ENCODE measurements around the gene YEATS2. TPM values are rescaled to one million over a fixed set of nuclear protein-coding genes. Genes with fewer than 3 reads are reported as not detected.
A peak's percentile ranks its signal among the peaks of the same experiment; 100 is the strongest.

The YEATS2 gene
- total and polyA plus RNA-seq, 8 donors, result 28.4 to 48.8 (median 44.1) TPM

DNA sequence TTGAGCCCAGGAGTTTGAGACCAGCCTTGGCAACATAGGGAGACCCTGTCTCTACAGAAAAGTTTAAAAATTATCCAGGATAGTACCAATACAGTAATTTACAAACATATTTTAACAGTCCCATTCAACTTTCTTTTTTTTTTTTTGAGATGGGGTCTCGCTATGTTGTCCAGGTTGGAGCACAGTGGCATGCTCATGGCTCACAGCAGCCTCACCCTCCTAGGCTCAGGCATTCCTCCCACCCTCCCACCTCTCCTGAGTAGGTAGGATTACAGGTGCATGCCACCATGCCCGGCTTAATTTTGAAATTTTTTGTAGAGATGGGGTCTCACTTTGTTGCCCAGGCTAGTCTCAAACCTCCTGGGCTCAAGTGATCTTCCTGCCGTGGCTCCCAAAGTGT is 140.3 kb downstream of the YEATS2 start:
- Histone ChIP-seq H3K27me3 (no peaks in the 10 kb centered on the region), H3K27ac (no peak overlapping the region), H3K4me3 (no peak overlapping the region), H3K36me3 (peaks cover 0 to 96% of the 10 kb centered on the region in 2 donors), H3K9me3 (no peaks in the 10 kb centered on the region), H3K4me1 (no peaks in the 10 kb centered on the region)
- intact Hi-C loops (cut with DNase I), result no loop called here
- DNase-seq (no peak), ATAC-seq (no peak)
- TF ChIP-seq, protein P1, sequence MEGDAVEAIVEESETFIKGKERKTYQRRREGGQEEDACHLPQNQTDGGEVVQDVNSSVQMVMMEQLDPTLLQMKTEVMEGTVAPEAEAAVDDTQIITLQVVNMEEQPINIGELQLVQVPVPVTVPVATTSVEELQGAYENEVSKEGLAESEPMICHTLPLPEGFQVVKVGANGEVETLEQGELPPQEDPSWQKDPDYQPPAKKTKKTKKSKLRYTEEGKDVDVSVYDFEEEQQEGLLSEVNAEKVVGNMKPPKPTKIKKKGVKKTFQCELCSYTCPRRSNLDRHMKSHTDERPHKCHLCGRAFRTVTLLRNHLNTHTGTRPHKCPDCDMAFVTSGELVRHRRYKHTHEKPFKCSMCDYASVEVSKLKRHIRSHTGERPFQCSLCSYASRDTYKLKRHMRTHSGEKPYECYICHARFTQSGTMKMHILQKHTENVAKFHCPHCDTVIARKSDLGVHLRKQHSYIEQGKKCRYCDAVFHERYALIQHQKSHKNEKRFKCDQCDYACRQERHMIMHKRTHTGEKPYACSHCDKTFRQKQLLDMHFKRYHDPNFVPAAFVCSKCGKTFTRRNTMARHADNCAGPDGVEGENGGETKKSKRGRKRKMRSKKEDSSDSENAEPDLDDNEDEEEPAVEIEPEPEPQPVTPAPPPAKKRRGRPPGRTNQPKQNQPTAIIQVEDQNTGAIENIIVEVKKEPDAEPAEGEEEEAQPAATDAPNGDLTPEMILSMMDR (IDR thresholded peaks at IDR 0.05), result no peak

DNA sequence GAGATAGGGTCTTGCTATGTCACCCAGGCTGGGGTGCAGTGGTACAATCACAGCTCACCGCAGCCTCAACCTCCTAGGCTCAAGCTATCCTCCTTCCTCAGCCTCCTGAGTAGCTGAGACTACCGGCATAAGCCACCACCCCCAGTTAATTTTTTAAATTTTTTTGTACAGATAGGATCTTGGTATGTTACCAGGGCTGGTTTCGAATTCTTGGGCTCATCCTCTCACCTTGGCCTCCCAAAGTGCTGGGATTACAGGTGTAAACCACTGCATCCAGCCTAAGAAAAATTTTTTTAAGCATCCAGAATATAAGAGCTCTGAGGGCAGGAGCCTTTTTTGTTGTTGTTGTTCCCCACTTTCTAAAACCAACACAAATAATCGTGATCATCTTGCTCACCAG is 142.2 kb downstream of the YEATS2 start:
- no peaks in the 10 kb centered on the region for H3K27me3 ChIP-seq
- TF ChIP-seq, protein P1 (IDR thresholded peaks at IDR 0.05), result no peak
- intact Hi-C loops (cut with DNase I), result no loop called here
- ATAC-seq (no peak), DNase-seq (no peak)
- H3K27ac ChIP-seq, result no peak overlapping the region
- H3K9me3 ChIP-seq, result no peaks in the 10 kb centered on the region
- H3K36me3 ChIP-seq, result peaks cover 0 to 89% of the 10 kb centered on the region in 2 donors
- no peaks in the 10 kb centered on the region for H3K4me1 ChIP-seq
- H3K4me3 ChIP-seq, result no peak overlapping the region

DNA sequence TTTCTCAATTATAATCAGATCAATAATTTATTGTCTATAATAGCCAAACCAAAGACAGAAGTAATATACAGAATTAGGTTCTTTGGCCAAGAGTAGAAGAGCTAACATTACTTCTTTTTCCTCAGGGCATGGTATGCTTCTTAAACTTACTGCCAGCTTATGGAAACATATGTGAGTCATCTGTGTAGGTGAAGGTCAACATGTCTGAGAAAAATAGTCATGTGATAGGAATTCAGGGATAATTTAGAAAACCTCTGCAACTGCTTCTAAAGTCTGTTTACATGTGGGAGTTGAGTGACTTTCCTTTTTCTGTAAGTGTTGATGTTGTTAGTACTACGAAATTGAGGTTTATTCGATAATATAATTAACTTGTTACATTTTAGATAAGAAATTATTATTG is 147.0 kb downstream of the YEATS2 start:
- Histone ChIP-seq H3K36me3 (peaks cover 0 to 77% of the 10 kb centered on the region in 2 donors), H3K4me3 (no peak overlapping the region), H3K4me1 (peaks cover 0 to 18% of the 10 kb centered on the region in 2 donors), H3K9me3 (no peaks in the 10 kb centered on the region), H3K27me3 (no peaks in the 10 kb centered on the region), H3K27ac (no peak overlapping the region)
- intact Hi-C loops (cut with DNase I), result no loop called here
- DNase-seq, result no peak
- TF ChIP-seq, protein P1 (IDR thresholded peaks at IDR 0.05), result no peak
- peak; percentile 58 for ATAC-seq

DNA sequence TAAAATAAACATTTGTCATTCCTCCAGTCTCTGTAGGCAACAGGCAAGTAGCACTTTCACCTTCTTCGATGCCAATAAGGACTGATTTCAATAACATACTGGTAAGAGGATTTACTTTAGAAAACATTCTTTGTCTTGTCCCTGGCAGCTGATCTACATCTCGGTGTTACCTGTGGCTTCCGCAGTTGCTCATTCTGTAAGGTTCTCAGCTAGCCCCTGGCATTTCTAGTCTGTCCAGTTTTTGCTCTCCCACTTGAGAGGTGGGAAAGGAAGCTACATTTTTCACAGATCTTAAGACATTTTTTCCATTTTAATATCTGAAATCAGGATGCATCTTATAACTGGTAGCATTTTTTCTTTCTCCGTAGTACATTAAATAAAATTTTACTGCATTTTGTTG is 147.5 kb downstream of the YEATS2 start:
- Histone ChIP-seq H3K9me3 (no peaks in the 10 kb centered on the region), H3K4me3 (no peak overlapping the region), H3K27ac (no peak overlapping the region), H3K4me1 (peaks cover 0 to 18% of the 10 kb centered on the region in 2 donors), H3K36me3 (peaks cover 0 to 72% of the 10 kb centered on the region in 2 donors), H3K27me3 (no peaks in the 10 kb centered on the region)
- DNase-seq (no peak), ATAC-seq (peak; percentile 67)
- TF ChIP-seq, protein P1 (IDR thresholded peaks at IDR 0.05), result no peak
- intact Hi-C loops (cut with DNase I), result no loop called here

DNA sequence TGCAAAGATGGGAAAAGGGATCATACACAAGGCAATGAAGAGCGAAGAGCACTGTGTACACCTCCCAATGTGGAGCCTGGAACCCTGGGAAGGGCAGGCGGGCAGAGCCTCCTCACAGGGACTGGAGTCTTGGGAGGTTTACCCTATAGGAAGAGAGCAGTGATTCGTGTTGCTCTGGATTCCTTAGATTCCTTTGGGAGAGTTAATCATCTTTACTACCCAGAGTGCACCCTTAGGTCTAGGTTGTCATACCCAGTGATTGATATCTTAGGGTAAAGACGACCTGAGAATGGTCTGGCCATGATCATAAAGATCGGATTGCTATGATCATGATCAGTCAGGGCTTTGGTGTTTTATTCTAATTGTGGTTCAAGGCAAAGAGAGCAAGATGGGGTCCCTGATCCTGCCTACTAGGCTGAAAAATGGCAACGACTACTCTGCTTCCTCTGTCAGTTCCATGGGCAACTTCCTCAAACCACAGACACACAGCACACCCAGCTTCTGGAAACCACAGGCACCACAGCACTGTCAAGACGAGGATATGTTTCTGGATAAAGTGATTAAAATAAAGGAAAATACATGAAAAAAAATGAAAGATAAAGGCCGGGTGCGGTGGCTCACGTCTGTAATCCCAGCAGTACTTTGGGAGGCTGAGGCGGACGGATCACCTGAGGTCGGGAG is 148.2 kb downstream of the YEATS2 start:
- ATAC-seq (peak; percentile 44), DNase-seq (no peak)
- peaks cover 0 to 18% of the 10 kb centered on the region in 2 donors for H3K4me1 ChIP-seq
- intact Hi-C loops (cut with DNase I), result no loop called here
- H3K27me3 ChIP-seq, result no peaks in the 10 kb centered on the region
- no peak overlapping the region for H3K27ac ChIP-seq
- peaks cover 0 to 66% of the 10 kb centered on the region in 2 donors for H3K36me3 ChIP-seq
- H3K4me3 ChIP-seq, result no peak overlapping the region
- TF ChIP-seq, protein P1 (IDR thresholded peaks at IDR 0.05), result no peak
- no peaks in the 10 kb centered on the region for H3K9me3 ChIP-seq
